Activated T-helper 17 cell treated with anti-CD3 and anti-CD28 coated beads, Interleukin-2, amount 50 U/mL, for 72 hours (primary cell): ENCODE measurements around the gene PCP4L1. TPM values are rescaled to one million over a fixed set of nuclear protein-coding genes. Genes with fewer than 3 reads are reported as not detected.
A peak's percentile ranks its signal among the peaks of the same experiment; 100 is the strongest.
"Not testable (repeated sequence)": the region's sequence is repeated elsewhere in the genome, so short reads cannot be mapped to it uniquely, and the experiment has no call there.

Experiments used
- ATAC-seq: fragments of 150-1000 bp; cut with Tn5 transposase; replicated peaks from 2 replicates; pipeline ENCODE4 v1.10.0; 2021; ENCODE audit warnings: mild to moderate bottlenecking, moderate library complexity
- H3K27ac Mint-ChIP-seq: one replicate; pipeline ENCODE4 v1.8.0; 2022; ENCODE audit warnings: mixed read lengths
- H3K27me3 Mint-ChIP-seq: one replicate; pipeline ENCODE4 v1.8.0; 2022; ENCODE audit warnings: mixed read lengths
- H3K36me3 Mint-ChIP-seq: one replicate; pipeline ENCODE4 v1.8.0; 2022; ENCODE audit warnings: low read depth, mild to moderate bottlenecking, mixed read lengths
- H3K4me1 Mint-ChIP-seq: one replicate; pipeline ENCODE4 v1.8.0; 2022; ENCODE audit warnings: mixed read lengths
- H3K4me3 Mint-ChIP-seq: one replicate; pipeline ENCODE4 v1.8.0; 2022; ENCODE audit warnings: mild to moderate bottlenecking, mixed read lengths
- H3K9me3 Mint-ChIP-seq: one replicate; pipeline ENCODE4 v1.8.0; 2022; ENCODE audit warnings: mixed read lengths
- total RNA-seq, 2 donors: library from RNA; stranded (reverse); gene quantifications; one replicate each; pipeline ENCODE4 v1.2.3, GENCODE V29; 2022

The PCP4L1 gene
- total RNA-seq, 2 donors from 2014 or later = 0.86 to 0.90 TPM

- not testable (repeated sequence) for ATAC-seq, H3K27ac Mint-ChIP-seq, H3K4me3 Mint-ChIP-seq, H3K4me1 Mint-ChIP-seq, H3K36me3 Mint-ChIP-seq, H3K27me3 Mint-ChIP-seq, H3K9me3 Mint-ChIP-seq
Measured at GRCh38 chr1:161250100-161250499, 8.4 kb upstream of the PCP4L1 start.

- Mint-ChIP-seq H3K4me3 (no peak overlapping the region), H3K27ac (no peak overlapping the region), H3K27me3 (peaks cover 6% of the 10 kb centered on the region), H3K9me3 (peaks cover 4% of the 10 kb centered on the region), H3K36me3 (no peaks in the 10 kb centered on the region), H3K4me1 (no peaks in the 10 kb centered on the region)
- ATAC-seq = no peak
Measured at GRCh38 chr1:161250829-161251228, 7.7 kb upstream of the PCP4L1 start.

- no peak overlapping the region for H3K27ac Mint-ChIP-seq
- no peak for ATAC-seq
- H3K4me3 Mint-ChIP-seq = no peak overlapping the region
- H3K27me3 Mint-ChIP-seq = peaks cover 9% of the 10 kb centered on the region
- H3K9me3 Mint-ChIP-seq = peaks cover 4% of the 10 kb centered on the region
- H3K36me3 Mint-ChIP-seq = no peaks in the 10 kb centered on the region
- H3K4me1 Mint-ChIP-seq = no peaks in the 10 kb centered on the region
Measured at GRCh38 chr1:161251579-161251978, 7.0 kb upstream of the PCP4L1 start.

- not testable (repeated sequence) for H3K4me3 Mint-ChIP-seq, H3K4me1 Mint-ChIP-seq, H3K27ac Mint-ChIP-seq, ATAC-seq
- peaks cover 14% of the 10 kb centered on the region for H3K9me3 Mint-ChIP-seq
- peaks cover 40% of the 10 kb centered on the region for H3K27me3 Mint-ChIP-seq
- H3K36me3 Mint-ChIP-seq = peaks cover 13% of the 10 kb centered on the region
Measured at GRCh38 chr1:161255302-161255701, 3.2 kb upstream of the PCP4L1 start.

GRCh38 chr1:161255955-161256520 is 2.5 kb upstream of the PCP4L1 start:
- not testable (repeated sequence) for ATAC-seq, H3K27ac Mint-ChIP-seq, H3K4me3 Mint-ChIP-seq, H3K4me1 Mint-ChIP-seq
- peaks cover 47% of the 10 kb centered on the region for H3K27me3 Mint-ChIP-seq
- peaks cover 14% of the 10 kb centered on the region for H3K9me3 Mint-ChIP-seq
- H3K36me3 Mint-ChIP-seq = peaks cover 13% of the 10 kb centered on the region

GRCh38 chr1:161257109-161257508 is 1.4 kb upstream of the PCP4L1 start:
- Mint-ChIP-seq H3K9me3 (peaks cover 14% of the 10 kb centered on the region), H3K27me3 (peaks cover 57% of the 10 kb centered on the region), H3K36me3 (peaks cover 13% of the 10 kb centered on the region)
- ATAC-seq, H3K27ac Mint-ChIP-seq, H3K4me3 Mint-ChIP-seq, H3K4me1 Mint-ChIP-seq: not testable (repeated sequence)

GRCh38 chr1:161259345-161259702 is 779 bp downstream of the PCP4L1 start:
- Mint-ChIP-seq H3K27ac (no peak overlapping the region), H3K4me3 (peak overlapping the region; percentile 78), H3K36me3 (peaks cover 13% of the 10 kb centered on the region), H3K9me3 (peaks cover 14% of the 10 kb centered on the region), H3K4me1 (peaks cover 7% of the 10 kb centered on the region), H3K27me3 (peaks cover 61% of the 10 kb centered on the region)
- ATAC-seq = no peak

GRCh38 chr1:161259765-161260164 is 1.2 kb downstream of the PCP4L1 start:
- H3K9me3 Mint-ChIP-seq = peaks cover 14% of the 10 kb centered on the region
- peaks cover 7% of the 10 kb centered on the region for H3K4me1 Mint-ChIP-seq
- peaks cover 13% of the 10 kb centered on the region for H3K36me3 Mint-ChIP-seq
- peaks cover 64% of the 10 kb centered on the region for H3K27me3 Mint-ChIP-seq
- ATAC-seq = no peak
- no peak overlapping the region for H3K27ac Mint-ChIP-seq
- H3K4me3 Mint-ChIP-seq = peak overlapping the region; percentile 78

- Mint-ChIP-seq H3K27ac (no peak overlapping the region), H3K4me1 (peaks cover 7% of the 10 kb centered on the region), H3K9me3 (peaks cover 11% of the 10 kb centered on the region), H3K36me3 (peaks cover 13% of the 10 kb centered on the region), H3K4me3 (no peak overlapping the region), H3K27me3 (peaks cover 61% of the 10 kb centered on the region)
- no peak for ATAC-seq
Measured at GRCh38 chr1:161260376-161261260, 2.1 kb downstream of the PCP4L1 start.

GRCh38 chr1:161261261-161262235 is 3.0 kb downstream of the PCP4L1 start:
- no peak overlapping the region for H3K4me3 Mint-ChIP-seq
- peaks cover 10% of the 10 kb centered on the region for H3K9me3 Mint-ChIP-seq
- H3K27ac Mint-ChIP-seq = no peak overlapping the region
- H3K4me1 Mint-ChIP-seq = peaks cover 7% of the 10 kb centered on the region
- H3K27me3 Mint-ChIP-seq = peaks cover 56% of the 10 kb centered on the region
- no peak for ATAC-seq
- peaks cover 13% of the 10 kb centered on the region for H3K36me3 Mint-ChIP-seq

- H3K9me3 Mint-ChIP-seq = no peaks in the 10 kb centered on the region
- H3K27me3 Mint-ChIP-seq = peaks cover 28% of the 10 kb centered on the region
- no peaks in the 10 kb centered on the region for H3K36me3 Mint-ChIP-seq
- H3K4me3 Mint-ChIP-seq = no peak overlapping the region
- H3K4me1 Mint-ChIP-seq = no peaks in the 10 kb centered on the region
- no peak overlapping the region for H3K27ac Mint-ChIP-seq
- no peak for ATAC-seq
Measured at GRCh38 chr1:161265305-161265704, 6.8 kb downstream of the PCP4L1 start.

GRCh38 chr1:161266202-161266601 is 7.7 kb downstream of the PCP4L1 start:
- Mint-ChIP-seq H3K36me3 (no peaks in the 10 kb centered on the region), H3K9me3 (no peaks in the 10 kb centered on the region), H3K27me3 (peaks cover 19% of the 10 kb centered on the region), H3K27ac (no peak overlapping the region), H3K4me3 (no peak overlapping the region), H3K4me1 (no peaks in the 10 kb centered on the region)
- no peak for ATAC-seq

GRCh38 chr1:161266836-161267235 is 8.3 kb downstream of the PCP4L1 start:
- no peaks in the 10 kb centered on the region for H3K36me3 Mint-ChIP-seq
- H3K4me1 Mint-ChIP-seq = no peaks in the 10 kb centered on the region
- ATAC-seq = no peak
- H3K27ac Mint-ChIP-seq = no peak overlapping the region
- H3K4me3 Mint-ChIP-seq = no peak overlapping the region
- H3K9me3 Mint-ChIP-seq = no peaks in the 10 kb centered on the region
- peaks cover 13% of the 10 kb centered on the region for H3K27me3 Mint-ChIP-seq

GRCh38 chr1:161267321-161267720 is 8.8 kb downstream of the PCP4L1 start:
- H3K4me3 Mint-ChIP-seq = no peak overlapping the region
- ATAC-seq = no peak
- no peak overlapping the region for H3K27ac Mint-ChIP-seq
- no peaks in the 10 kb centered on the region for H3K9me3 Mint-ChIP-seq
- H3K4me1 Mint-ChIP-seq = no peaks in the 10 kb centered on the region
- H3K27me3 Mint-ChIP-seq = peaks cover 11% of the 10 kb centered on the region
- H3K36me3 Mint-ChIP-seq = no peaks in the 10 kb centered on the region
